HCT116 (cell line): ENCODE results near the gene SPOCD1. TPM values are rescaled to one million over a fixed set of nuclear protein-coding genes. Genes with fewer than 3 reads are reported as not detected.

Experiments
- ATAC-seq: fragments of 200-7000 bp; cut with Tn5 transposase; 2 replicates; pipeline ENCODE4 v1.9.1; 2020; ENCODE audit warnings: mild to moderate bottlenecking, moderate library complexity
- BruUV-seq: library from RNA; stranded (reverse); fragments of 400-500 nt; replicated peaks from 2 replicates; lab custom pipeline; 2021; lab: Mats Ljungman, UMichigan
- CTCF ChIA-PET: fragments of 300-600 bp; sonication (Branson Sonifier 250); formaldehyde crosslinking; loops from one replicate; lab custom pipeline; 2021; ENCODE audit warnings: antibody characterized with exemption; lab: Charles Lee
- POLR2A ChIA-PET: fragments of 300-600, 350-600 bp; sonication (Branson Sonifier 250); formaldehyde crosslinking; loops from one replicate; lab custom pipeline; 2021; ENCODE audit warnings: antibody characterized with exemption; lab: Charles Lee
- RAD21 ChIA-PET, 2 experiments: fragments of 300-600 bp; sonication (Branson Sonifier 250); formaldehyde crosslinking; loops; one replicate each; lab custom pipeline; 2023; ENCODE audit warnings: low total read pairs in 2 of 2; ENCODE audit not compliant: uncharacterized antibody in 2 of 2, unreplicated experiment in 2 of 2, low non-redundant PET in 1 of 2; lab: Charles Lee
- DNase-seq: peaks from one replicate; pipeline ENCODE4 v3.0.0-alpha.2; 2010; ENCODE audit warnings: low read depth, low spot score
- H2AFZ ChIP-seq: fragments of 200-600 bp; shearing (Covaris generic), sonication (generic); 2 replicates; pipeline ENCODE4 v1.6.1; 2017; ENCODE audit warnings: low read depth, mixed run types, mixed read lengths, antibody characterized with exemption, low read length; ENCODE audit not compliant: poor library complexity, severe bottlenecking
- H3K27ac ChIP-seq: 2 replicates; pipeline ENCODE4 v1.5.1; 2012; ENCODE audit warnings: low read depth, low read length
- H3K27me3 ChIP-seq: fragments of 200-600 bp; sonication (generic); 2 replicates; pipeline ENCODE4 v1.6.1; 2016; ENCODE audit warnings: mixed run types, low read length, mixed read lengths; ENCODE audit not compliant: insufficient read depth
- H3K36me3 ChIP-seq, 2 experiments: fragments of 200-500 bp in 1 of 2; fragments of 200-600 bp in 1 of 2; sonication (Bioruptor generic) in 1 of 2; sonication (generic) in 1 of 2; 2 replicates each; pipeline versions ENCODE4 v1.5.1 to v1.6.1; 2014 to 2016; ENCODE audit warnings: low read length in 2 of 2, inconsistent platforms in 1 of 2, mixed read lengths in 1 of 2, mixed run types in 1 of 2; ENCODE audit not compliant: insufficient read depth in 2 of 2, control insufficient read depth in 1 of 2
- H3K4me1 ChIP-seq, 2 experiments: fragments of 200-600 bp in 1 of 2; sonication (generic) in 1 of 2; 2 replicates each; pipeline versions ENCODE4 v1.5.1 to v1.6.1; 2012 to 2017; ENCODE audit warnings: low read length in 2 of 2, inconsistent platforms in 1 of 2, mild to moderate bottlenecking in 1 of 2, mixed read lengths in 1 of 2, mixed run types in 1 of 2, moderate library complexity in 1 of 2; ENCODE audit not compliant: insufficient read depth in 2 of 2, control insufficient read depth in 1 of 2
- H3K4me2 ChIP-seq: fragments of 200-600 bp; sonication (generic); 2 replicates; pipeline ENCODE4 v1.6.1; 2017; ENCODE audit warnings: mixed run types, low read length, mixed read lengths
- H3K4me3 ChIP-seq, 2 experiments: fragments of 200-600 bp in 1 of 2; sonication (generic) in 1 of 2; replicated peaks in 1 of 2; 2 replicates each; pipeline ENCODE4 v1.5.1; 2011 to 2016; ENCODE audit warnings: low read length in 2 of 2, control low read depth in 1 of 2, low read depth in 1 of 2, mild to moderate bottlenecking in 1 of 2, mixed read lengths in 1 of 2, mixed run types in 1 of 2
- H3K79me2 ChIP-seq: fragments of 200-600 bp; sonication (generic); 2 replicates; pipeline ENCODE4 v1.6.1; 2017; ENCODE audit warnings: mild to moderate bottlenecking, mixed run types, low read length, moderate library complexity, mixed read lengths; ENCODE audit not compliant: insufficient read depth
- H3K9ac ChIP-seq: fragments of 200-600 bp; sonication (generic); 2 replicates; pipeline ENCODE4 v1.6.1; 2016; ENCODE audit warnings: low read length, mixed read lengths
- H3K9me2 ChIP-seq: fragments of 200-600 bp; sonication (generic), shearing (Covaris generic); 2 replicates; pipeline ENCODE4 v1.6.1; 2017; ENCODE audit warnings: mixed run types, mild to moderate bottlenecking, moderate library complexity; ENCODE audit not compliant: insufficient read depth
- H3K9me3 ChIP-seq, 2 experiments: fragments of 200-500 bp in 1 of 2; fragments of 200-600 bp in 1 of 2; sonication (Bioruptor generic) in 1 of 2; sonication (generic) in 1 of 2; 2 replicates each; pipeline ENCODE4 v1.6.1; 2014 to 2017; ENCODE audit warnings: low read length in 2 of 2, mixed read lengths in 2 of 2, inconsistent platforms in 1 of 2, low read depth in 1 of 2, mild to moderate bottlenecking in 1 of 2, mixed run types in 1 of 2, moderate library complexity in 1 of 2; ENCODE audit not compliant: control insufficient read depth in 1 of 2, insufficient read depth in 1 of 2
- H4K20me1 ChIP-seq: fragments of 200-600 bp; sonication (generic), shearing (Covaris generic); 2 replicates; pipeline ENCODE4 v1.6.1; 2017; ENCODE audit warnings: mixed run types, mild to moderate bottlenecking, moderate library complexity; ENCODE audit not compliant: insufficient read depth
- ATF3 ChIP-seq: IDR thresholded peaks from 2 replicates; pipeline ENCODE4 v1.6.1; 2012
- CBX3 ChIP-seq: IDR thresholded peaks from 2 replicates; pipeline ENCODE4 v1.6.1; 2012; ENCODE audit warnings: low read depth
- CEBPB ChIP-seq: IDR thresholded peaks from 2 replicates; pipeline ENCODE4 v1.6.1; 2012; ENCODE audit warnings: low read depth
- CTCF ChIP-seq, 3 experiments: fragments of 200-600 bp in 1 of 3; sonication (generic) in 1 of 3; IDR thresholded peaks in 2 of 3; conservative IDR thresholded peaks in 1 of 3; 2 replicates each; pipeline ENCODE4 v1.5.1; 2012 to 2017; ENCODE audit warnings: low read depth in 2 of 3, low read length in 2 of 3, antibody characterized with exemption in 1 of 3, borderline replicate concordance in 1 of 3, control low read depth in 1 of 3, mild to moderate bottlenecking in 1 of 3, mixed read lengths in 1 of 3, mixed run types in 1 of 3, moderate library complexity in 1 of 3; ENCODE audit not compliant: insufficient read depth in 1 of 3
- EGR1 ChIP-seq: IDR thresholded peaks from 2 replicates; pipeline ENCODE4 v1.6.1; 2012; ENCODE audit warnings: low read depth
- ELF1 ChIP-seq: IDR thresholded peaks from 2 replicates; pipeline ENCODE4 v1.6.1; 2012; ENCODE audit warnings: low read depth, borderline replicate concordance
- EZH2 ChIP-seq: fragments of 200-600 bp; sonication (generic); IDR thresholded peaks from 2 replicates; pipeline ENCODE4 v1.6.1; 2017; ENCODE audit warnings: antibody characterized with exemption, mixed run types
- EZH2phosphoT487 ChIP-seq: fragments of 200-600 bp; IDR thresholded peaks from 2 replicates; pipeline ENCODE4 v1.6.1; 2018; ENCODE audit warnings: antibody characterized with exemption, borderline replicate concordance
- FOSL1 ChIP-seq: IDR thresholded peaks from 2 replicates; pipeline ENCODE4 v1.6.1; 2012; ENCODE audit warnings: low read depth
- MAX ChIP-seq: IDR thresholded peaks from 2 replicates; pipeline ENCODE4 v1.6.1; 2012
- POLR2AphosphoS5 ChIP-seq: IDR thresholded peaks from 2 replicates; pipeline ENCODE4 v1.6.1; 2011; ENCODE audit warnings: mild to moderate bottlenecking, low read depth, low read length, moderate library complexity
- RAD21 ChIP-seq: IDR thresholded peaks from 2 replicates; pipeline ENCODE4 v1.6.1; 2012; ENCODE audit warnings: low read depth, mild to moderate bottlenecking
- REST ChIP-seq: IDR thresholded peaks from 2 replicates; pipeline ENCODE4 v1.6.1; 2012; ENCODE audit warnings: low read depth
- SIN3A ChIP-seq: IDR thresholded peaks from 2 replicates; pipeline ENCODE4 v1.6.1; 2012; ENCODE audit warnings: low read depth
- SP1 ChIP-seq: IDR thresholded peaks from 2 replicates; pipeline ENCODE4 v1.6.1; 2012; ENCODE audit warnings: low read depth
- SRF ChIP-seq: IDR thresholded peaks from 2 replicates; pipeline ENCODE4 v1.6.1; 2012; ENCODE audit warnings: low read depth
- TCF7L2 ChIP-seq: IDR thresholded peaks from 2 replicates; pipeline ENCODE4 v1.7.0; 2011; ENCODE audit warnings: borderline replicate concordance, inconsistent platforms; ENCODE audit not compliant: insufficient read depth, insufficient read length; ENCODE audit errors: extremely low read depth
- YY1 ChIP-seq: IDR thresholded peaks from 2 replicates; pipeline ENCODE4 v1.6.1; 2011; ENCODE audit warnings: low read length, low read depth, moderate library complexity, mild to moderate bottlenecking; ENCODE audit not compliant: insufficient replicate concordance; ENCODE audit errors: extremely low read depth
- ZFX ChIP-seq: fragments of 450-650 bp; IDR thresholded peaks from 2 replicates; pipeline ENCODE4 v1.6.1; 2017
- ZNF274 ChIP-seq: fragments of 200-500 bp; sonication (Bioruptor generic); IDR thresholded peaks from 2 replicates; pipeline ENCODE4 v1.6.1; 2014; ENCODE audit warnings: mild to moderate bottlenecking, low read depth, low read length, inconsistent platforms
- intact Hi-C: fragments of 100-400 bp; cut with micrococcal nuclease; formaldehyde crosslinking; loops from 2 replicates; pipeline ENCODE4 v1.10.0; 2022
- total RNA-seq: library from RNA; stranded (reverse); gene quantifications from one replicate; pipeline ENCODE4 v1.2.1, GENCODE V29; 2021; ENCODE audit not compliant: unreplicated experiment

The SPOCD1 gene
- total RNA-seq, 1 experiment from 2014 or later: 5.0 TPM

GRCh38 chr1:31760471-31761470, 55.1 kb downstream of the SPOCD1 start:
- DNase-seq (no peak), ATAC-seq (no peak)
- no peak for TF ChIP-seq EZH2phosphoT487
- no peak for TF ChIP-seq EZH2
- TF ChIP-seq EGR1: no peak; the same call in 1 of the 2 replicates
- TF ChIP-seq ZFX: no peak
- no peak for TF ChIP-seq POLR2AphosphoS5
- TF ChIP-seq ELF1: no peak
- no peak for TF ChIP-seq YY1
- no peak for TF ChIP-seq SP1
- TF ChIP-seq MAX: no peak
- TF ChIP-seq CBX3: no peak
- no peak for TF ChIP-seq TCF7L2
- no peak for TF ChIP-seq REST
- TF ChIP-seq SRF: no peak
- no peak for TF ChIP-seq RAD21
- TF ChIP-seq CEBPB: no peak
- TF ChIP-seq CTCF (IDR thresholded peaks at IDR 0.05 in 2 of 3, conservative IDR thresholded peaks at IDR 0.05 in 1 of 3; ENCODE audit: borderline replicate concordance in 1 of 3, insufficient read depth in 1 of 3, low read depth in 2 of 3, low read length in 2 of 3): no peak
- TF ChIP-seq ZNF274: no peak
- no peak for TF ChIP-seq ATF3
- TF ChIP-seq SIN3A: no peak
- no peak for TF ChIP-seq FOSL1
- POLR2A ChIA-PET: interaction anchor here (1.0 to 1.9 kb wide), 2 partner anchors 15 to 184 kb away, joined by 4 read pairs; no protein-coding TSS in a partner anchor
- Histone ChIP-seq H2AFZ (no peak overlapping the region), H3K9ac (0 out of 2 replicates have a peak overlapping the region, but pooled peaks have one; percentile 6), H3K27ac (no peak overlapping the region), H3K4me2 (peak overlapping the region; percentile 96), H3K9me3 (no peaks in the 10 kb centered on the region), H3K4me1 (peaks cover 31 to 54% of the 10 kb centered on the region in 2 experiments), H3K79me2 (no peaks in the 10 kb centered on the region), H3K36me3 (no peaks in the 10 kb centered on the region), H3K4me3 (peak overlapping the region; percentile 5 to 9; a peak in 2 of 4 replicates), H3K9me2 (no peaks in the 10 kb centered on the region), H4K20me1 (no peaks in the 10 kb centered on the region), H3K27me3 (no peaks in the 10 kb centered on the region)
- BruUV-seq: no TSS peak
- CTCF ChIA-PET: interaction anchor here (0.8 to 2.0 kb wide), 2 partner anchors 14 to 28 kb away, joined by 3 to 8 read pairs; no protein-coding TSS in a partner anchor
- RAD21 ChIA-PET: no interaction called here
- intact Hi-C loops: no loop called here
